GM19025 (cell line): Measurements from ENCODE around the gene CCZ1.
"Not testable (repeated sequence)": the region's sequence is repeated elsewhere in the genome, so short reads cannot be mapped to it uniquely, and the experiment has no call there.

Experiments
- ATAC-seq: cut with Tn5 transposase; IDR thresholded peaks from one replicate; pipeline ENCODE4 v1.9.1; 2021; ENCODE audit warnings: mild to moderate bottlenecking, low read depth, moderate library complexity; ENCODE audit not compliant: unreplicated experiment

The CCZ1 gene

GRCh38 chr7:5898480-5899224, at the start of gene CCZ1:
CCZ1 (plus strand) TSS chr7:5898733; CDS start chr7:5898800, 67 bp downstream.
- ATAC-seq = peak; percentile 78

DNA sequence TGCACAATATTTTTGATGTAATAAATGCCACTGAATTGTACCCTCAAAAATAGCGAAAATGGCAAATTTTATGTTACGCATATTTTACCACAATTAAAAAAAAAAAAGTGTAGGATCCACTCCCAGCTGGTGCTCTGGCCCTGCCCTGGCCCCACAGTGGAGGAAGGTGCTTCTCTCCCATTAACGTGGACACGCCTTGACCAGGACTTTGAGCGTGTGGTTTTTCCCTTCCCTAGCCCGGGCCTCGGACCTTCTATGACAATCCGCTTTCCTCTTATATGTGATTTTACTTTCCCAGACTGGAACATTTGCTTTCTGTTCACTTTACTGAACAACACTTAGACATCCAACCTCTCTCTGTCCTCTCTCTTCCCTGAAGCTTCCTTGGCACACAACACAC, 47.6 kb upstream of the CCZ1 start:
- no peak for ATAC-seq

DNA sequence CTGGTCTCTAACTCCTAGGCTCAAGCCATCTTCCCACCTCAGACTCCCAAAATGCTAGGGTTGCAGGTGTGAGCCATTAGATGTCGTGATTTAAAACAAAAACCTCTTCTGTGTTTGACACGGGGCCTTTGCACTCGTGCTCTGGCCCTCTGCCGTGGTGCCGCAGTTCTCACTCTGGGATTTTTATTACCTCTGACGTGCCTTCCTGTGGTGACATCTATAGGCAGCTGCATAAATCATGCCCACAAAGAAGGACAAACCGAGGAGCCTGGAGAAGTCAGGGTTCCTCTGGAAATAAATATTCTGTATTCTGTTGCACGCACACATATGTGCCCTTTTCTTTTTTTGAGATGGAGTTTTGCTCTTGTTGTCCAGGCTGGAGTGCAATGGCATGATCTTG, 43.8 kb upstream of the CCZ1 start:
- no peak for ATAC-seq

DNA sequence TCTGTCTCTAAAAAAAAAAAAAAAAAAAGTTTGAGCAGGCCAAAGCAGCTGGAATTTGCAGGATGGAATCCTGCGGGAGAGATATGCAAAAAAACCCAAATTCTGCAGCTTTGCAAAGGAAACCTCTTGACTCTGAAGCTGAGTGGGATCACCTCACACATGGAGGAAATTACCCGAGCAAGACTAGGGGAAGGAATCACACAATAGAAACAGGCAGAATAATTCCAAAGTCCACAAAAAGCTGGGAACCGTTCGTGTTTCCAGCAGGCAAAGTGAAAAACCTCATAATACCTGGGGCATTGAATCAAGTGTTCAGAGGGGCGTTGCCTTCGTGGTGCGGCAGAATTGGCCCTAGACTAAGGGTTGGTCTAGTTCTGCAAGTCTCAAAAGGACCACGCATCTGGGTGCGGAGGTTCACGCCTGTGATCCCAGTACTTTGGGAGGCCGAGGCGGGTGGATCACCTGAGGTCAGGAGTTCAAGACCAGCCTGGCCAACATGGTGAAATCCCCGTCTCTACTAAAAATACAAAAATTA, 41.4 kb upstream of the CCZ1 start:
- not testable (repeated sequence) for ATAC-seq

DNA sequence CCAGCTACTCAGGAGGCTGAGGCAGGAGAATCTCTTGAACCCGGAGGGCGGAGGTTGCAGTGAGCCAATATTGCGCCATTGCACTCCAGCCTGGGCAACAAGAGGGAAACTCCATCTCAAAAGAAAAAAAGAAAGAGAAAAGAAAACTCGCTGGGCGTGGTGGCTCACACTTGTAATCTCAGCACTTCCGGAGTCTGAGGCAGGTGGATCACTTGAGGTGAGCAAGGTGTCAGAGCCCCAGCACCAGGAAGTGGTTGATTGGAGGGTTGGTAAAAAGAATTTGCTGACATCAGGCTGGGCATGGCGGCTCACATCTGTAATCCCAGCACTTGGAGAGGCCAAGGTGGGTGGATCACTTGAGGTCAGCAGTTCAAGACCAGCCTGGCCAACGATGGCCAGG, 40.0 kb upstream of the CCZ1 start:
- ATAC-seq = not testable (repeated sequence)

- ATAC-seq = not testable (repeated sequence)
Measured at GRCh38 chr7:5861281-5861680, 37.3 kb upstream of the CCZ1 start.

DNA sequence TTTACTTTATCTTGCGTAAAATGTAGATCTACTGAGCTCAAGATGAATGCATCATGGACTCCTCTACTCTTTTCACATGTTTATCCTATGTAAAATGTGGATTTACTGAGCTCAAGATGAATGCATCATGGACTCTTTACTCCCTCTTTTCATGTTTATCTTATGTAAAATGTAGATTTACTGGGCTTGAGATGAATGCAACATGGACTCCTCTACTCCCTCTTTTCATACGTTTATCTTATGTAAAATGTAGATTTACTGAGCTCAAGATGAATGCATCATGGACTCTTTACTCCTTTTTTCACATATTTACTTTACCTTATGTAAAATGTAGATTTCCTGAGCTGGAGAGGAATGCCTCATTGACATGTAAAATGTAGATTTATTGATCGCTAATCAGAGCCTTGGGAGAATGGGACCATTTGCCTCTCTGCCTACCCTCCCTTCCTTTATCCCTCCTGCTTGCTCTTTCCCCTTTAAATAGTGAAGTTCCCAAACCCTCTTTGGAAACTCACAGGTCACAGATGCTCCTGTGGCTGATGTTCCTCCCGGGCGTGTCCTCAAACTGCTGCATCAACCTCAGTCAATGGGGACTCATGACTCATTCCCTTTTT, 35.7 kb upstream of the CCZ1 start:
- not testable (repeated sequence) for ATAC-seq

DNA sequence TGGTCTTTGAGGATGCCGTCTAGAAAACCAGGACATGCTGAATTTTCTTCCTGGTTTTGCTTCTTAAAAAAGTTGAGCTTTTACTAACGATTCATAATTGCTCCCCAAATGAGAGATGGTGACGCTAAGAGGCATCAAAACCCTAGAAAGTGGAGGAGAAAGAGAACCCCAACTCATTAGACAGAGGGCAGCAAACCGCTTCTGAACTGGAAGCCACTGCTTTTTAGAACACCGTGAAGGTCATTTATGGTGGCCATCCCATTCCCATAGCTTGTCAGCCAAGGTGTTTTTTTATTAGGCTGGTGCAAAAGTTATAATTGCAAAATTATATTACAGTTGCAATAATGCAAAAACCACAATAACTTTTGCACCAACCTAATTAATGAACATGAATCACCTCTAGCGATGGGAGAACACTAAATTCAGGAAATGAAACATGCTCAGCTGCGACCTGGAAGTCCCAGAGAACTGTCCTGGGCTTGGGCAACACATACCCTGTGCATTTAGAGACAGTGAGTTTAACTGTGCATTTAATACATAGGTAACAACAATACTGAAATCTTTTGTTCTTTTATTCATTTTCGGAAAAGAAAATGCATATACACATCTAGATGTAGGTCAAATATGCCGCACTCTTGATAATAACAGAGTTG, 33.1 kb upstream of the CCZ1 start:
- not testable (repeated sequence) for ATAC-seq

- no peak for ATAC-seq
Measured at GRCh38 chr7:5867060-5867459, 31.5 kb upstream of the CCZ1 start.

DNA sequence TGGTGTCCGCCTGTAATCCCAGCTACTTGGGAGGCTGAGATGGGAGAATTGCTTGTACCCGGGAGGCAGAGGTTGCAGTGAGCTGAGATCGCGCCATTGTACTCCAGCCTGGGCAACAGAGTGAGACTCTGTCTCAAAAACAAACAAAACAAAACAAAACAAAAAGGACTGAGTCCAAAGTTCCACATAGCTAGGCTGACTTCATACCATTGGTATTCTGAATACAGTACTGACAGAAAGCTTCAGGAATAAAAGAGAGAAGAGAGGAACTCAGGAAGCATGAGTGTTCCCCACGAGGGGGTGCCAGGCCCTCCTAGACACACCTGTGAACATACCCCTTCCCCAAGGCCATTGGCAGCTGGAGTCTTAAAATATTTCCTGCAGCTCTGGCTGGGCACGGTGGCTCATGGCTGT, 29.6 kb upstream of the CCZ1 start:
- not testable (repeated sequence) for ATAC-seq

DNA sequence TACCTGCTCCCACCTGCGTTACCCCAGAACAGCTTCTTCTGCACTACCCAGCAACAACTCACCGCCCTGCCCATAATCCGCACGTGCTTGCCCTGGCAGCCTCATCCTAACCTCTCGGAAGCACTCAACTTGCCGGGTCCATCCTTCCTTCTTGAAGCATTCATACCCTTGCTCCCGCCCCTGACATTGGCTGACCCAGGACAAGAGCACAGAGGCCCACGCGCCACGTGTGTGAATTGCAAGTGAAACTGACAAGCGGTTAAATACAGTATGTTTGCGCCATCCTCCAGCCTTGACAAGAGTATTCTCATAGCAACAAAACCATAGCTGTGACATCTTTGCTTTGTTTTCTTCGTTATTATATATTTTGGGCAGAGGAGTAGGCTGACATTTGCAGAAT, 28.8 kb upstream of the CCZ1 start:
- ATAC-seq = no peak

GRCh38 chr7:5870311-5870710, 28.2 kb upstream of the CCZ1 start:
- no peak for ATAC-seq

DNA sequence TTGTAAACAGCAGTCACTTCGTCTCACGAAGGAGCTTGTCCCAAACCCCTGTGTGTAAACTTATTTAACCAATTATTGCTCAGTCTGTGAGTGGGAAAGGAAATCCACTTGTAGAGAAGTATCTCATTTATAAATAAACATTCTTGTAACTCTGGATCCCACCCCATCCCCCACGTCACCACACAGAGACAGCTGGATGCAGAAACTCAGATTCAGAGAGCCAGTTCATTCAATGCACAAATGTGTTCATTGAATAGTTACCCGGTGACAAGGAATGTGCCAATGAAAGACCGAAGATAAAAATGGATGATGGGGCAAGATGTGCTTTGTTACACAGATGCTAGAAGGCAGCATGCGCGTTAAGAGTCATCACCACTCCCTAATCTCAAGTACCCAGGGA, 26.2 kb upstream of the CCZ1 start:
- no peak for ATAC-seq

DNA sequence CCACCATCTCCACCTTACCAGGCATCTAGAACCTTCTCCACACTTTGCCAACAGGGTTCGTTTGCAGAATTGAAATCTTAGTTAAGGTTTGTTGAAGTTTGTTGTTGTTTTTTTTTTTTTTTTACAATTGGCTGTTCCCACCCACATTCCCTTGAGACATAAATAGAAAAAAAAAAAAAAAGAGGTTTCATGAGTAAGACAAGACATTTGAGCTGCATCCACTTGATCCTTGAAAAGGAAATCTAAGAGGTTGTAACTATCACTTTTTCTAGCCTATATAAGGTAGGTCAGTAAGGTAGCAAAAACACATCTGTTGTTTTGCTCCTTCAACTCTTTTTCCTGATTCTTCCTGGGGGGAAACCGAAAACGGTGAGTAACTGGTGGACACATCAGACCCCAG, 18.9 kb upstream of the CCZ1 start:
- ATAC-seq = not testable (repeated sequence)

DNA sequence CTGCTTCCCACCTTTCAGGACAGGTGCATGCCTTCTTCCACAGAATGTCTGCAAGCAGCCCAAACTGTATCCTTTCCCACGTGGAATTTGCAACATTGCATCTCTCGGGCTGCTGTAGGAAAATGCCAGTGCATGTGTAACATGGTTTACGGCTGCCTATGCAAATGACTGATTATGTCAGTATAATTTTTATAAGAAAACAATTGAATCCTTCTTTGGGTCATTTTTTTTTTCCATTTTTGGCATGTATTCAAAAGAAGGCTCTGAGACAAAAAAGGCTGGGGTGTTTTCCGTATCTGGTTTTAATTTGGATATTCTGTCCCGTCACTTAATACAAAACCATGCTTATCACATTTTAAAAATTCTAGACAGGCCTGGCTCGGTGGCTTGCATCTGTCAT, 18.4 kb upstream of the CCZ1 start:
- not testable (repeated sequence) for ATAC-seq

DNA sequence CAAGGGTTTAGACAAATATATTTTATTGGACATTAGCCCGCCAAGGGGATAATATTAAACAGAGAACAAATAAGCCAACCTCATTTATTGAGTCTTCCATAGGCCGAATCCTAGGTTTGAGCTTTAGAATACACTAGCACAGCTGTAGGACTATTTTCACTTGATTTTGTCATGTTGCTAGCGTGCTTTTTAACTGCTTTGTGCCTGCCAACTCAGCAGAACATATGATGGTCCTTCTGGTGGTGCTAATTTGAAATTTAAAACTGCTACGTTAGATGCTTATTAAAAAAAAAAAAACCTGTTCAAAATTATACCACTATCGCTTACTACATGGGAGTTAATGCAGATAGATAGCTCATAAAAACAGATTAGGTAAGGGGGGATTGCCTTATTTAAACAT, 14.1 kb upstream of the CCZ1 start:
- ATAC-seq = not testable (repeated sequence)

- ATAC-seq = not testable (repeated sequence)
Measured at GRCh38 chr7:5888021-5888420, 10.5 kb upstream of the CCZ1 start.

DNA sequence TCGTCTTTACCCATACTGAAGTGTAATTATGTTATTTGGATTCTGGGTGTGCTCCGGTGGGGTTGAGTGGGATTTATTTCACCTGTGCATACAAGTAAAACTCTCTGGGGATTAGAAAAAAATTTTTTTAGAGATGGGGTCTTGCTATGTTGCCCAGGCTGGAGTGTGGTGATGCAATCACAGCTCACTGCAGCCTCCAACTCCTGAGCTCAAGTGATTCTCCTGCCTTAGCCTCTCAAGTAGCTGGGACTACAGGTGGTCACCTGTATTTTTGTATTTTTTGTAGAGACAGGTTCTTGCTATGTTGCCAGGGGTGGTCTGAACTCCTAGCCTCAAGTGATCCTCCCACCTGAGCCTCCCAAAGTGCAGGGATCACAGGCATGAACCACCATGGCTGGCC, 8.3 kb upstream of the CCZ1 start:
- ATAC-seq = not testable (repeated sequence)

GRCh38 chr7:5892498-5892897, 6.0 kb upstream of the CCZ1 start:
- ATAC-seq = no peak

DNA sequence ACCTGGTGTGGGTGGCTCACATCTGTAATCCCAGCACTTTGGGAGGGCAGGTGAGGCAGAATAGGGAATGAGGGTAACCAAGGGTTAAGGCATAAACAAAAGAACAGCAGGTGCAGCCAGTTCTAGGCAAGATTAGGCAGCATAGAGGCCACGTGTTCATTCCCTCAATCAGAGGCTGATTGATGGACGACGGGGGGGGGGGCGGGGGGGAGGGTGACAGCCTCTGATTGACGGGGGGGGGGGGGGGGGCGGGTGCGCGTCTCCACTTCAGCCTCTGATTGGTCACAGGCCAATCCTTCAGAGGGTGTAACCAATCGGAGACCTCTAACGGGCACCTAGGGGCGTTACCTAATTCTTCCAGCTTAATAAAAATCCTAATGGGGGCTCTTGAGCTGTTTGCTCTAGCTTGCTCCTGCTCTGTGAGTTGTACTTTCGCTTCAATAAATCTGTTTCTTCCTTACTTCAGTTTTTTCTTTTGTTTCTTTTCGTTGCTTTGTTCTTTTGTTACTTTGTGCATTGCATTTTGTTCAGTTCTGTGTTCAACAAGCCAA, 1.1 kb upstream of the CCZ1 start:
- ATAC-seq = not testable (repeated sequence)

DNA sequence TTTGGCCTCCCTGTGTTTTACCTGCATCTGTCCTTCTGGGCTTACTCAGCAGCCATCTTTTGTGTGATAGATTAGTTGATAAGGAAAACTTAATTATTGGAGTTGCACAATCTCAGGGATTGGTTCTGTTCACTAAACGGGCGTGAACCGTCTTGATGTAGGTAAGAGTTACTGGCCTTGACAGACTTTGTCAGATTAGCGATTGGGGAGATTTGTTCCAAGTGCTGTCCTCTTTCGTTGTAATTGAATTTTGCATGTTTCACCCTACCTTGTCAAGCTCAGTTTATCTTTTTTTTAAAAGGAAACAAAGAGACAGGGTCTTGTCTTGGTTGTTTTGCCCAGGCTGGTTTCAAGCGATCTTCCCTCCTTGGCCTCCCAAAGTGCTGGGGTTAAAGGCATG, 4.5 kb downstream of the CCZ1 start:
- not testable (repeated sequence) for ATAC-seq
